Neural cell (in vitro differentiated cells): ENCODE measurements around the gene C1orf226. TPM values are rescaled to one million over a fixed set of nuclear protein-coding genes. Genes with fewer than 3 reads are reported as not detected.

Experiments
- H2AFZ ChIP-seq: fragments of 200-600, 300-800 bp; sonication (generic), shearing (Covaris generic); 2 replicates; pipeline ENCODE4 v1.6.0; 2014; ENCODE audit warnings: low read depth, mild to moderate bottlenecking, antibody characterized with exemption, low read length, moderate library complexity
- H3F3A ChIP-seq: fragments of 200-600 bp; shearing (Covaris generic); 2 replicates; pipeline ENCODE4 v1.6.1; 2016; ENCODE audit warnings: mild to moderate bottlenecking, moderate library complexity, mixed read lengths, antibody characterized with exemption, low read length; ENCODE audit not compliant: insufficient read depth, poor library complexity, severe bottlenecking
- H3K27ac ChIP-seq: fragments of 200-600, 300-800 bp; sonication (generic), shearing (Covaris generic); 2 replicates; pipeline ENCODE4 v1.5.1; 2014; ENCODE audit warnings: mild to moderate bottlenecking, low read length, moderate library complexity
- H3K27me3 ChIP-seq: fragments of 300-800, 200-600 bp; sonication (generic), shearing (Covaris generic); 2 replicates; pipeline ENCODE4 v1.6.0; 2014; ENCODE audit warnings: mild to moderate bottlenecking, low read depth, low read length, moderate library complexity; ENCODE audit not compliant: insufficient read depth
- H3K36me3 ChIP-seq: fragments of 300-800, 200-600 bp; sonication (generic), shearing (Covaris generic); 2 replicates; pipeline ENCODE4 v1.5.1; 2014; ENCODE audit warnings: mild to moderate bottlenecking, antibody characterized with exemption, low read length, moderate library complexity; ENCODE audit not compliant: insufficient read depth
- H3K4me2 ChIP-seq: fragments of 300-800, 200-600 bp; sonication (generic), shearing (Covaris generic); 2 replicates; pipeline ENCODE4 v1.6.0; 2014; ENCODE audit warnings: mild to moderate bottlenecking, low read length
- H3K4me3 ChIP-seq: fragments of 300-800, 200-600 bp; sonication (generic), shearing (Covaris generic); 2 replicates; pipeline ENCODE4 v1.5.1; 2014; ENCODE audit warnings: mild to moderate bottlenecking, low read length, moderate library complexity
- H3K79me2 ChIP-seq: fragments of 200-600 bp; shearing (Covaris generic); replicated peaks from 2 replicates; pipeline ENCODE4 v1.6.0; 2014; ENCODE audit warnings: mild to moderate bottlenecking, low read length, moderate library complexity; ENCODE audit not compliant: insufficient read depth
- H3K9ac ChIP-seq: fragments of 300-800, 200-600 bp; sonication (generic), shearing (Covaris generic); 2 replicates; pipeline ENCODE4 v1.6.1; 2016; ENCODE audit warnings: mild to moderate bottlenecking, low read length, mixed read lengths
- H3K9me2 ChIP-seq: fragments of 200-600 bp; shearing (Covaris generic); 2 replicates; pipeline ENCODE4 v1.6.1; 2016; ENCODE audit warnings: mild to moderate bottlenecking, low read length, mixed read lengths; ENCODE audit not compliant: insufficient read depth
- H3K9me3 ChIP-seq: fragments of 200-600, 300-800 bp; sonication (generic), shearing (Covaris generic); 2 replicates; pipeline ENCODE4 v1.6.1; 2016; ENCODE audit warnings: mild to moderate bottlenecking, mixed run types, low read length, moderate library complexity, mixed read lengths
- H4K20me1 ChIP-seq: fragments of 200-600 bp; shearing (Covaris generic); 2 replicates; pipeline ENCODE4 v1.6.1; 2016; ENCODE audit warnings: mild to moderate bottlenecking, mixed run types; ENCODE audit not compliant: insufficient read depth
- EP300 ChIP-seq: fragments of 450-650 bp; conservative IDR thresholded peaks from 2 replicates; pipeline ENCODE4 v1.6.1; 2014; ENCODE audit warnings: antibody characterized with exemption, mild to moderate bottlenecking, moderate library complexity; ENCODE audit not compliant: poor library complexity, severe bottlenecking
- EZH2 ChIP-seq: fragments of 200-600, 300-800 bp; shearing (Covaris generic), sonication (generic); IDR thresholded peaks from 2 replicates; pipeline ENCODE4 v1.6.1; 2014; ENCODE audit warnings: antibody characterized with exemption, low read length, borderline replicate concordance, mild to moderate bottlenecking; ENCODE audit not compliant: insufficient read depth, poor library complexity, severe bottlenecking
- MXI1 ChIP-seq: fragments of 450-650 bp; conservative IDR thresholded peaks from 2 replicates; pipeline ENCODE4 v1.6.1; 2014; ENCODE audit warnings: antibody characterized with exemption, mild to moderate bottlenecking; ENCODE audit not compliant: poor library complexity, severe bottlenecking
- POLR2AphosphoS5 ChIP-seq: IDR thresholded peaks from 2 replicates; pipeline ENCODE4 v1.6.1; 2012
- RAD21 ChIP-seq: fragments of 450-650 bp; conservative IDR thresholded peaks from 2 replicates; pipeline ENCODE4 v1.6.1; 2014; ENCODE audit warnings: antibody characterized with exemption, mild to moderate bottlenecking, moderate library complexity
- SMC3 ChIP-seq: fragments of 450-650 bp; conservative IDR thresholded peaks from 2 replicates; pipeline ENCODE4 v1.6.1; 2014; ENCODE audit warnings: antibody characterized with exemption, mild to moderate bottlenecking, moderate library complexity; ENCODE audit not compliant: poor library complexity
- TAF1 ChIP-seq: IDR thresholded peaks from 2 replicates; pipeline ENCODE4 v1.6.1; 2012; ENCODE audit warnings: low read depth
- polyA plus RNA-seq: library from polyadenylated mRNA; depleted of rRNA; stranded (reverse); fragments of >200 nt; gene quantifications from 2 replicates; pipeline ENCODE4 v1.2.3, GENCODE V29; 2014
- TF ChIP-seq, protein P1 (sequence below): fragments of 450-650 bp; IDR thresholded peaks from 2 replicates; pipeline ENCODE4 v1.5.1; 2014; ENCODE audit warnings: antibody characterized with exemption, mild to moderate bottlenecking, moderate library complexity; ENCODE audit not compliant: poor library complexity, severe bottlenecking
- TF ChIP-seq, protein P2 (sequence below): IDR thresholded peaks from 2 replicates; pipeline ENCODE4 v1.6.1; 2012; ENCODE audit warnings: borderline replicate concordance

Gene C1orf226
- polyA plus RNA-seq, 1 donor from 2014 or later, result 6.7 TPM

DNA sequence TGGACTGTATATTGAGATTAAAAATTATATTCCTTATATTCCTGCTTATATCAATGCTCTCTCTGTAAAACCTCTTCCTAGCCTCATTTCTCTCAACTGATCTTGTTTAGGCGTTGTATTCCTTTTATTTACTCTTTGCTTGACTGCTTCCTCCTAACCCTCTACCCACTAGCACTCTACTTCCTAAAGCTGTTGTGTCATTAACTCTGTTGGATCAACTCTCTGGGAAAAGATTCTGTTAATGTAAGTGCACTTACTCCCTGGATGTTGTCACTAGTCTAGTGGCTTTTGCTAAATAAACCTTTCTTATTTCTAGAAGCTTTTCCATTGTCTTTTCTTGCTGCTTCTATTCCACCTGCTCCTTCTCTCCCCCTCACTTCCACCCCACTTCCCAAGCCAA is 11.4 kb upstream of the C1orf226 start:
- no peaks in the 10 kb centered on the region for H3K9me3 ChIP-seq
- no peaks in the 10 kb centered on the region for H3K36me3 ChIP-seq
- H3K9me2 ChIP-seq, result no peaks in the 10 kb centered on the region
- H2AFZ ChIP-seq, result no peak overlapping the region
- H3K9ac ChIP-seq, result no peak overlapping the region
- H4K20me1 ChIP-seq, result no peaks in the 10 kb centered on the region
- no peak overlapping the region for H3K27ac ChIP-seq
- no peak overlapping the region for H3K4me3 ChIP-seq
- no peaks in the 10 kb centered on the region for H3F3A ChIP-seq
- H3K27me3 ChIP-seq, result no peaks in the 10 kb centered on the region
- H3K4me2 ChIP-seq, result no peak overlapping the region
- TF ChIP-seq POLR2AphosphoS5, result no peak
- TF ChIP-seq, protein P1, sequence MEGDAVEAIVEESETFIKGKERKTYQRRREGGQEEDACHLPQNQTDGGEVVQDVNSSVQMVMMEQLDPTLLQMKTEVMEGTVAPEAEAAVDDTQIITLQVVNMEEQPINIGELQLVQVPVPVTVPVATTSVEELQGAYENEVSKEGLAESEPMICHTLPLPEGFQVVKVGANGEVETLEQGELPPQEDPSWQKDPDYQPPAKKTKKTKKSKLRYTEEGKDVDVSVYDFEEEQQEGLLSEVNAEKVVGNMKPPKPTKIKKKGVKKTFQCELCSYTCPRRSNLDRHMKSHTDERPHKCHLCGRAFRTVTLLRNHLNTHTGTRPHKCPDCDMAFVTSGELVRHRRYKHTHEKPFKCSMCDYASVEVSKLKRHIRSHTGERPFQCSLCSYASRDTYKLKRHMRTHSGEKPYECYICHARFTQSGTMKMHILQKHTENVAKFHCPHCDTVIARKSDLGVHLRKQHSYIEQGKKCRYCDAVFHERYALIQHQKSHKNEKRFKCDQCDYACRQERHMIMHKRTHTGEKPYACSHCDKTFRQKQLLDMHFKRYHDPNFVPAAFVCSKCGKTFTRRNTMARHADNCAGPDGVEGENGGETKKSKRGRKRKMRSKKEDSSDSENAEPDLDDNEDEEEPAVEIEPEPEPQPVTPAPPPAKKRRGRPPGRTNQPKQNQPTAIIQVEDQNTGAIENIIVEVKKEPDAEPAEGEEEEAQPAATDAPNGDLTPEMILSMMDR, result no peak
- H3K79me2 ChIP-seq, result no peaks in the 10 kb centered on the region

DNA sequence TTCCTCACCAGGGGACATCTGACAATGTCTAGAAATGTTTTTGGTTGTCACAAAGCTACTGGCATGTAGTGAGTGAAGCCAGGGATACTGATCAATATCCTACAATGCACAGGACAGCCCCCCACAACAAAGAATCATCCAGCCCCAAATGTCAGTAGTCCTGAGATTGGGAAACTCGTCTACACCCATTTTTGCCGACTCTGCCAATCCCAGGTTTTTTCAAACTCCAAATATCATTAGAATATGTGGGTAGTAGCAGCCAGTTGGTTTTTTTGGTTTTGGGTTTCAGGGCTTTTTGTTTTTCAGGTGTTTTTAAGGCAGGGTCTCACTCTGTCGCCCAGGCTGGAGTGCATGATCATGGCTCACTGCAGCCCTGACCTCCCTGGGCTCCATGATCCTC is 10.8 kb upstream of the C1orf226 start:
- H2AFZ ChIP-seq, result no peak overlapping the region
- no peak overlapping the region for H3K4me2 ChIP-seq
- no peaks in the 10 kb centered on the region for H3F3A ChIP-seq
- no peaks in the 10 kb centered on the region for H3K9me3 ChIP-seq
- TF ChIP-seq RAD21 (no peak), EZH2 (no peak), TAF1 (no peak), SMC3 (no peak), MXI1 (no peak), POLR2AphosphoS5 (no peak), EP300 (no peak)
- TF ChIP-seq, protein P1, result no peak
- TF ChIP-seq, protein P2, sequence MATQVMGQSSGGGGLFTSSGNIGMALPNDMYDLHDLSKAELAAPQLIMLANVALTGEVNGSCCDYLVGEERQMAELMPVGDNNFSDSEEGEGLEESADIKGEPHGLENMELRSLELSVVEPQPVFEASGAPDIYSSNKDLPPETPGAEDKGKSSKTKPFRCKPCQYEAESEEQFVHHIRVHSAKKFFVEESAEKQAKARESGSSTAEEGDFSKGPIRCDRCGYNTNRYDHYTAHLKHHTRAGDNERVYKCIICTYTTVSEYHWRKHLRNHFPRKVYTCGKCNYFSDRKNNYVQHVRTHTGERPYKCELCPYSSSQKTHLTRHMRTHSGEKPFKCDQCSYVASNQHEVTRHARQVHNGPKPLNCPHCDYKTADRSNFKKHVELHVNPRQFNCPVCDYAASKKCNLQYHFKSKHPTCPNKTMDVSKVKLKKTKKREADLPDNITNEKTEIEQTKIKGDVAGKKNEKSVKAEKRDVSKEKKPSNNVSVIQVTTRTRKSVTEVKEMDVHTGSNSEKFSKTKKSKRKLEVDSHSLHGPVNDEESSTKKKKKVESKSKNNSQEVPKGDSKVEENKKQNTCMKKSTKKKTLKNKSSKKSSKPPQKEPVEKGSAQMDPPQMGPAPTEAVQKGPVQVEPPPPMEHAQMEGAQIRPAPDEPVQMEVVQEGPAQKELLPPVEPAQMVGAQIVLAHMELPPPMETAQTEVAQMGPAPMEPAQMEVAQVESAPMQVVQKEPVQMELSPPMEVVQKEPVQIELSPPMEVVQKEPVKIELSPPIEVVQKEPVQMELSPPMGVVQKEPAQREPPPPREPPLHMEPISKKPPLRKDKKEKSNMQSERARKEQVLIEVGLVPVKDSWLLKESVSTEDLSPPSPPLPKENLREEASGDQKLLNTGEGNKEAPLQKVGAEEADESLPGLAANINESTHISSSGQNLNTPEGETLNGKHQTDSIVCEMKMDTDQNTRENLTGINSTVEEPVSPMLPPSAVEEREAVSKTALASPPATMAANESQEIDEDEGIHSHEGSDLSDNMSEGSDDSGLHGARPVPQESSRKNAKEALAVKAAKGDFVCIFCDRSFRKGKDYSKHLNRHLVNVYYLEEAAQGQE, result no peak
- H3K27ac ChIP-seq, result no peak overlapping the region
- no peaks in the 10 kb centered on the region for H3K9me2 ChIP-seq
- H3K4me3 ChIP-seq, result no peak overlapping the region
- H3K79me2 ChIP-seq, result no peaks in the 10 kb centered on the region
- H3K9ac ChIP-seq, result no peak overlapping the region
- H3K27me3 ChIP-seq, result no peaks in the 10 kb centered on the region
- H3K36me3 ChIP-seq, result no peaks in the 10 kb centered on the region
- no peaks in the 10 kb centered on the region for H4K20me1 ChIP-seq
